HG03175 (cell line): ENCODE measurements around the gene DTX3.
A peak's percentile ranks its signal among the peaks of the same experiment; 100 is the strongest.
"Not testable (repeated sequence)": the region's sequence is repeated elsewhere in the genome, so short reads cannot be mapped to it uniquely, and the experiment has no call there.

Source experiments
- ATAC-seq: cut with Tn5 transposase; IDR thresholded peaks from one replicate; pipeline ENCODE4 v1.9.1; 2021; ENCODE audit warnings: mild to moderate bottlenecking, moderate library complexity; ENCODE audit not compliant: unreplicated experiment

Gene DTX3

DNA sequence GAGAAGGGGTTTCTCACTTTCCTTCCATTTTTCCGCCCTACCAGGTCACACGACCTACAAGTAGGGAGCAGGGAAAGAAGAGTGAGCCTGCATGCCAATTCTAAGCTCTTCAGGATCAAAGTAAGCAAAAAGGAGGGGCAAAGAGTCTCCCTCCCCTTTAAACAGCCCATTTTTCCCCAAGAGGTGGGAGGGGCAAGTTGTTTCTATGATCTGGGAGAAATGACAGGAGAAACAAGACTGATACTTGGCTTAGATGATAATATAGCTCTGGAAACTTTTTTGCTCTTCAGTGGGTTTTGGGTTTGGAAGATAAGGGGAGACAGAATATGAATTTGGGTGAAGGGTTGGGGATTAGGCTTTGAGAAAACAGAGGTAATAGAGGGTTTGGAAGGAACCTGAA is 1.8 kb downstream of the DTX3 start:
- ATAC-seq, result no peak

DNA sequence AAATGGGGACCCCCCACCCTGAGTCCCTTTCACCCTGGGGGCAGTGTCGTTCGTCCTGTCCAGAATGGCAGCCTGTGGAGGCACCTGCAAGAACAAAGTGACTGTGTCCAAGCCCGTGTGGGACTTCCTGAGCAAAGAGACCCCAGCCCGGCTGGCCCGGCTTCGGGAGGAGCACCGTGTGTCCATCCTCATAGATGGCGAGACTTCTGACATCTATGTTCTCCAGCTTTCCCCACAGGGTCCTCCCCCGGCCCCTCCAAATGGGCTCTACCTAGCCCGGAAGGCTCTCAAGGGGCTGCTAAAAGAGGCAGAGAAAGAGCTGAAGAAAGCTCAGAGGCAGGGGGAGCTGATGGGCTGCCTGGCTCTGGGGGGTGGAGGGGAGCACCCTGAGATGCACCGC is 2.2 kb downstream of the DTX3 start:
- ATAC-seq, result no peak

DNA sequence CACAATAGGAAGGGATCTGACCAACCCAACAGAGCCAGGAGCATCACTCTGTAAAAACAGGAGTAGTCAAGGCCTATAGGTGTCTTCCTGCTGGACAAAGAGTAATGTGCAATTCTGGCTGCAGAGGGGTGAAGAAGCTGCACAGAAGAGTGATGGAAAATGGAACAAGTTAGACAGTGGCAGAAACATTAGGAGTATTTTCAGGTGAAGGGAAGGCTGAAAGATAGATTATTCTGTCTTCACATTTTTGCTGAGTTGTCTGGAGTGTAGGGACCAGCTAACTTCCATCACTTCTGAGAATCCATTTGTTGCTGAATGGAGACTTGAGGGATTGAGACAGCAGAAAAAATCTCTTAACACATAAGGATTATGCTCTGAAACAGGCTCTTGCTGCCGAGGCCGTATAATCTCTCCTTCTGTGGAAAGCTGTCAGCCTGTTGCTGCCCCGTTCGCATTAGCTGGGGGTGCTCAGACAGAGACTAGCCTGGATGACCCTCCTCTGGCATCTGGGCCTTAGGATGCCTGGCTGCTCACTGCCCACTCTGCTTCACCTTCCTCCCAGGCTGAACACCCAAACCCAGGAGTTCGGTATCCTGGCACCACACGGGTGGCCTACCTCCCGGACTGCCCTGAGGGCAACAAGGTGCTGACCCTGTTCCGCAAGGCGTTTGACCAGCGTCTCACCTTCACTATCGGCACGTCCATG is 3.5 kb downstream of the DTX3 start:
- ATAC-seq, result no peak

DNA sequence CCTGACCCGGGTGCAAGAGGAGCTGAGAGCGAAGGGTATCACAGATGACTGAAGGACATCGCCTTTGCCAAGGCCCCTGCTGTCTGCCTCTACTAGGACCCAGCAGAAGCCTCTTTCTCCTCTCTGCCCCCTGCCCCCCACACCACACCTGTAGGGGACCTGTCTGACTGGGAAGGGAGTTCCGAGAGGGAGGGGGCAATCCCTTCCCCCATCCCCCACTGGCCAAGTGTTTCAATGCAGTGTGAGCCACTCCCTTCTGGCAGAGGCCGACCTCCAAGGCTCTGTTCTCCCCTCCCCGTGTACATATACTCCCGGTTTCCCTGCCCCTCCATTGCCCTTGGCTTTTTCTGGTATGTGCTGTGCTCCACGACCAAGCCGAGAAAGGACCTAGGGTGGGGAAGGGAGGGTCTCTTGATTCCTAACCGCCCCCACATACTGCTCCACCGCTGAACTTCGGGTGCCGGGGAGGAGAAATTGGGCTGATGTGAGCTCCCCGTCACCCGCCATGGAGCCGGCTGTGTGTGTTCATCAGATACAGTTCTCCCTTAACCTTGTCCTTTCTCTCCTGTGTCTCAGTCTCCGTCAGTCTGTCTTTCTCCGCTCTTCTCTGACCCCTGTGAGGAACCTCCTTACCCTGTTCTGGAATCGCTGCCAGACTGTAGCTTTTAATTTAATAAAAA is 4.6 kb downstream of the DTX3 start:
- ATAC-seq, result no peak

DNA sequence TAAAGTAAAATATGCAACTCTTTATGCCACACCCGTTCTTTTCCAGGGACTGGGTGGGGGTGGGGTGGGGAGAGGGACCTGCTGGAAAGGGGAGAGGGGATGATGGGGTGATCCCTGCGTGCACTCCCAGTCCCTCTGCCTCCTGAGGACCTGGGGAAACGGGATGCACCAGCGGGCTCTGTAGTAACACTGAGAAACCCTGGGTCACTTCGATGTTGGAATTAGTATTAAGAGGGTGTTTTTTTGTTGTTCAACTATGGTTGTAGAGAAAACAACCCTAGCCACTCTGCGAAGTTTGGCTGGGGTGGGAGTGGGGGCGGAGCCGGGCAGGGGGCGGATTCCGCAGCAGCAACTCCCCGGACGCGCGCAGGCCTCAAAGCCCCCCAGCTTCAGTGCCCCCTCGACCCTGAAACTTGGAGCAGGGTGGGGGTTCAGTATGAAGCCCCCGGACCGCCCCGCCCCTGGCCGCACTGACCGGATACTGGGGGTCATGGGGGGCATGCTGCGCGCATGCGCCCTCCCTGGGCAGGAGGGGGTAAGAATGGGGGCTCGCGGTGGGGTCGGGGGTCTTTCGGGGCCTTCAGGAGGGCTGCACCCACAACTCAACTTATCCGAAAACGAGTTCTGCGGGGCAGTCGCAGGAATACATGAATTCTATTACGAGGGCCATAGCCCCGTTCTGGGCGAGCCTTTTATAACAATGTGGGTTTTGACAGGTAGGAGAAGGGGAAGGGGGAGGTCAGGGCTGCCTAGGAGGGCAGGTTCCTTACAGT is 5.3 kb downstream of the DTX3 start:
- ATAC-seq, result no peak

DNA sequence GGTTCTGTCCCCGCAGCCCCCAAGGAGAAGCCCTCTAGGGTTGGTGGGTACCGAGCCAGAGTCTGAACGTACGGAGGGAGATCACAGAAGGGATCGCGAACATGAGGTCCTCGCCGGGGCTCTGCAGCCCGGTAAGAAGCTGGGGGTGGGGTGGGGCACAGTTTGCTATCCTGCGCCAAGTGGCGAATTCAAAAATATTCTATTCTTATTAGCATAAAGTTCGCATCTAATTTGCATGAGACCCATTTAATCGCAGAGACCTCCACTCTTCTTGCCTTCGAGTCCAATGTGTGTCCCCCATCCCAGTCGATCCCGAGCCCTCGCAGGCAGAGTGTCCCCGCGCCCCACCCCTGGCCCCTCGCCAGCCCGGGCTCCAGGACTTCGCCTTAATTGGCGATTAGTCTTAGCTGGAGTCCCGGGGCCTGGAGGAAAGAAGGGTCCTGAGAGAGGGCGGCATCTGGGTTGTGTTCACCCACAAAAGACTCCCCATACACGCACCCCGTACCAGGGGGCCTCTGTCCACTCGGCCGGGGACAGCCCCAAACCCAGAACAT is 6.0 kb downstream of the DTX3 start:
- no peak for ATAC-seq

DNA sequence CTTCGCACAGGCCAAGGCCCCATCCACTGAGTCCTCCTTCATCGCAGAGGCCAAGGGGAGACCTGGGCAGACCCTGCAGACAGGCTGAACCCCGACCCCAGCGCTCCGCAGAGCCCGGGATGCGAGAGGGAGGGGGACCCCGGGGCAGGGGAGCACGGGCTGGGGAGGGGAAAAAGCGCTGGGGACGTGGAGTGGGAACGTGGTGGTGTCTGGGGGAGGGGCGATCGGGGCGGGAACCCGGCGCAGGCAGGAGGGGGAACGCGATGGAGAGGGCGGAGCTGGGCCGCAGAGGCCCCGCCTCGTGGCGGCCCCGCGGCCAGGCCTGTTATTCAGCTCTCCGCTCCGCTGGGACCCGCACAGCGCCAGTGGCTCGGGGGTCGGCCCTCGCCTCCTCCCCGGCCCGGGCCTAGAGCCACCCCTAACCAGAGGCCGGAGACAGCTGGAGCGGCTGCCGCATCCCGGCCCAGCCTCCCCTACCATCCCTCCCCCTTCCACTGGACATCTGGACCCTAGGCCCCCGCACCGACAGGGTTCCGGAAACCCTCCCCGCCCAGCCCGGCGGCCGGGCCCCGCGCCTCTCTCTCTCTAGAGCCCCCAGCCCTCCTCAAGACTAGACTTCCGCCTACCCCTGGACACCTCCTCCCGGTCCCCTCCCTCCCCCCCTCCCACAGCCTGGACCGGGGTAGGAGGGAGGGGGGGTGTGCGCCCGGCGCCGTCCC is 6.6 kb downstream of the DTX3 start, which contains the start of gene ARHGEF25:
Gene ARHGEF25, plus strand, starts transcription at position 328 of the 719 bp plus-strand sequence. CDS start 460 bp downstream, outside the sequence.
- ATAC-seq, result peak; percentile 41

DNA sequence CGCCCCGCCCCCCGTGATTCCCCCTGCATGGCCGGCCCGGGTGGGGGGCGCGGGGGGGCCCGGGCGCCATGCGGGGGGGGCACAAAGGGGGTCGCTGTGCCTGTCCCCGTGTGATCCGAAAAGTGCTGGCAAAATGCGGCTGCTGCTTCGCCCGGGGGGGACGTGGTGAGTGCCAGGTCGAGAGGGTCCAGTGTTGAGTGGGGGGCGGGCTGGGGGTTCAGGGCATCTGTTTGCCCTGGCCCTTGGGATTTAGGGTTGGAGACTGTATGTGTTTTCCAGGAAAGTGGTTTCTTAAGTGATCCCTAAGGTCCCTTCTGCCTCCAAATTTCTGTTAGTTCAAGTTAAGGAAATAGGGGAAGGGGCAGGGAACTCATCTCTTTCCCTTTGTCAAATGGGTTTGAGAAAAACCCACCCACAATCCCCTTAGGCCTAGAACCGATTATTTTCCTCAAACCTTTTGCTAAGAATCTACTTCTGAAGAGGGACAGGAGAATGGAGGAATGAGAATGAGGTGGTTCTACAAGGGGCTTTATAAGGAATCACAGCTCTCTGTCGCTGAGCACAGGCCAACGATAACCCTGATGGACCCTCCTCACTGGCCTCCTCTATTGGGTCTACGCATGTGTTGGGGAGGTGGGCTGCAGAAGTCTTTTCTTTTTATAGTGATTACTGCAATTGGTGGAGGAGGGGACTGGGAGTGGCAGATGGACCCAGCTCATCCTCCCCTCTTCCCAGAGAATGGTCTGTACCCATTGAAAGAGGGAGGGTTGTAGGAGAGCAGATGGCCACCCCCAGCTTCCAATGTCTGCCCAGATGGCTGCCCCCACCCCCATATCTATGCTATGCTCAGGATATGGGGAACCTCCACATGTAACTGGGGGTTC is 7.4 kb downstream of the DTX3 start:
- ATAC-seq, result no peak

DNA sequence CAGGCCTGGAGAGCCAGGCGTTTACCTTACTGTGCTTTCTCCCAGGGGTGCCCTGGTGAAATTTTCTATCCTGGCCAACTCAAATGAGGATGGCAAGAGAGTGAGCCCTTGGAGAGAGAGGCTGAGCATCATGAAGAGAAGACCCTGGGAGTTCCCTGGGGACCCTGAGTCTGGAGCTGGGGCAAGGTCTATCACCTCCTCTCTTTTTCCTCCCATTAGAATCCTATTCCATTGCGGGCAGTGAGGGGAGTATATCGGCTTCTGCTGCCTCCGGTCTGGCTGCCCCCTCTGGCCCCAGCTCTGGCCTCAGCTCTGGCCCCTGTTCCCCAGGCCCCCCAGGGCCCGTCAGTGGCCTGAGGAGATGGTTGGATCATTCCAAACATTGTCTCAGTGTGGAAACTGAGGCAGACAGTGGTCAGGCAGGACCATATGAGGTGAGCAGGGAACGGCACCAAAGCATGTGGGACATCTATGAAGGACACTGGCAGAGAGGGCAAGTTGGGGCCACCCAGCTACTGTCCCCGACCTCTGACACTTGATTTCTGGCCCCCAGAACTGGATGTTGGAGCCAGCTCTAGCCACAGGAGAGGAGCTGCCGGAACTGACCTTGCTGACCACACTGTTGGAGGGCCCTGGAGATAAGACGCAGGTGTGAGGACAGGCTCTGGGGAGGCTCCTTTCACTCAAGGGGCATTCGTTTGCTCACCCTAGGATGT is 8.2 kb downstream of the DTX3 start:
- ATAC-seq, result no peak

DNA sequence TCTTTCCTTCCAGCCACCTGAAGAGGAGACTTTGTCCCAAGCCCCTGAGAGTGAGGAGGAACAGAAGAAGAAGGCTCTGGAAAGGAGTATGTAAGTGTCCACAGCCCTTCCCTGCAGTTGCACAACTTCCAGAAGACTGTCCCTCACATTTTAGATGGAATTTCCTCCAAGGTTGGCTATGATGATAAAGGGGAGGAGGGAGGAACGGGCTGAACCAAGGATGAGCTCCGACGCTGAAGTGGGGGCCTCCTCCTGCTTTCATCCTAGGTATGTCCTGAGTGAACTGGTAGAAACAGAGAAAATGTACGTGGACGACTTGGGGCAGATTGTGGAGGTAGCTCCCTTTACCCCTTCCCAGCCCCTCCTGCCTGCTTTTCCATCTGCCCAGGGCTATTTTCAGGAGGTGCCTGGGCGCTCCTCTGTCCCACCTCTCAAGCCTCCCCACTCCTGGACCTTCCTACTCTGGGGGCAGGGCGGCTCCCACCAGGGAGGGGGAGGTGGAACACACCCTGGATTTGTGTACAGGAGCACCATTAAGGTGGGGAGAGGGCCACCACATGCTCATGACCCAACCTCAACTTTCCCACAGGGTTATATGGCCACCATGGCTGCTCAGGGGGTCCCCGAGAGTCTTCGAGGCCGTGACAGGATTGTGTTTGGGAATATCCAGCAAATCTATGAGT is 8.9 kb downstream of the DTX3 start:
- ATAC-seq, result no peak

DNA sequence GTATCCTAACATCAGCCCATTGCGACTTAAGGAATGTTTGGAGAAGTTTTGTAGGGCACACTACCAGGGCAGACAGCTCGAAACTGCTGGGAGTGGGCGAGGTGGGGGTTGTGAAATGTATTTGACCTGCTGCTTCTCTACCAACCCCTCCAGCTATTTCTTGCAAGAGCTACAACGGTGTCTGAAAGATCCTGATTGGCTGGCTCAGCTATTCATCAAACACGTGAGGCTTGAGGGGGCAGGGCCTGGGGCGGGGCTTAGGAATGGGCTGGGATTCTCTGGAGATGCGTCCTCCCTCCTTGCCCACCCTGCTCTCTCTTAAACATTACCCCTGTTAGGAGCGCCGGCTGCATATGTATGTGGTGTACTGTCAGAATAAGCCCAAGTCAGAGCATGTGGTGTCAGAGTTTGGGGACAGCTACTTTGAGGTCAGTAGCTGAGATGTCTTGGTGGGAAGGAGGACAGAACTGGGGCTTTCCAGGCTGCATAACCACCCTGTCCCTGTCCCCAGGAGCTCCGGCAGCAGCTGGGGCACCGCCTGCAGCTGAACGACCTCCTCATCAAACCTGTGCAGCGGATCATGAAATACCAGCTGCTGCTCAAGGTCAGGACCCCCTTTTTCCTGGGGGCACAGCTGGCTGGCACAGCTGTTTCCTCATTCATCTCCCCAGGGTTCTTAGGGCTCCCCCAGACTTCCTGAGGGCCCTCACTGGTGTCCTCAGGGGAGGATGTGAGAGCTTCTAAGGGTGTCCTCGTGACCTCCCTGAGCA is 9.7 kb downstream of the DTX3 start:
- ATAC-seq, result peak; percentile 64

DNA sequence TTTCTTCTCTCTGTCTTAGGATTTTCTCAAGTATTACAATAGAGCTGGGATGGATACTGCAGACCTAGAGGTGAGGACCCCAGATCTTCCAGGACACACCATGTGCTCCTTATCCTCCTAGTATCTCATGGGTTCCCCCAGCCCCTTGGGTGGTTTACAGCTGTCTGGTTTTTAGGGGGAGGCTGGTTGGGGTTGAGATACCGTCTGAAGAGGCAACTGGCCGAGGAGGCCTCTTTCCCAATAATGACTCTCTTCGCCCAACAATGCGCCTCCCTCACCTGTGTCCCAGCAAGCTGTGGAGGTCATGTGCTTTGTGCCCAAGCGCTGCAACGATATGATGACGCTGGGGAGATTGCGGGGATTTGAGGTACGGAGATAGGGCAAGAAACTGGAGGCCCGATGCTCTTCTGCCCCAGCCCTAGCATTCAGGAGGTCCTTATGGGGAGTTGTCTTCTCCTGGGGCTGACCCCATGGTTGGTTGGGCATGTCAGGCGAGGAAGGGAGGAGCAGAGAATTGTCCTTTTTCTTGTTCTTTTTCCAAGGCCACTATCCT is 10.4 kb downstream of the DTX3 start:
- no peak for ATAC-seq

DNA sequence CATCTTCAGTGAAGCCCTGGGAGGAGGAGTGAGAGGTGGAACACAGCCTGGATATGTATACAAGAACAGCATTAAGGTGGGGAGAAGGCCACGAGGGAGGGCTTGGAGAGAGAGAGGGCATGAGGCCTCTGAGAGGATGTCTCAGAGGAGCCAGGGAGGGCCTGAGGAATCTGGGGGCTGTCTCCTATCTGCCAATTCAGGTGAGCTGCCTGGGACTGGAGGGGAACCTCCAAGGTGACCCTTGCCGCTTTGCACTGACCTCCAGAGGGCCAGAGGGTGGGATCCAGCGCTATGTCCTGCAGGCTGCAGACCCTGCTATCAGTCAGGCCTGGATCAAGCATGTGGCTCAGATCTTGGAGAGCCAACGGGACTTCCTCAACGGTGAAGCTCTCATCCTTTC is 11.0 kb downstream of the DTX3 start:
- no peak for ATAC-seq

DNA sequence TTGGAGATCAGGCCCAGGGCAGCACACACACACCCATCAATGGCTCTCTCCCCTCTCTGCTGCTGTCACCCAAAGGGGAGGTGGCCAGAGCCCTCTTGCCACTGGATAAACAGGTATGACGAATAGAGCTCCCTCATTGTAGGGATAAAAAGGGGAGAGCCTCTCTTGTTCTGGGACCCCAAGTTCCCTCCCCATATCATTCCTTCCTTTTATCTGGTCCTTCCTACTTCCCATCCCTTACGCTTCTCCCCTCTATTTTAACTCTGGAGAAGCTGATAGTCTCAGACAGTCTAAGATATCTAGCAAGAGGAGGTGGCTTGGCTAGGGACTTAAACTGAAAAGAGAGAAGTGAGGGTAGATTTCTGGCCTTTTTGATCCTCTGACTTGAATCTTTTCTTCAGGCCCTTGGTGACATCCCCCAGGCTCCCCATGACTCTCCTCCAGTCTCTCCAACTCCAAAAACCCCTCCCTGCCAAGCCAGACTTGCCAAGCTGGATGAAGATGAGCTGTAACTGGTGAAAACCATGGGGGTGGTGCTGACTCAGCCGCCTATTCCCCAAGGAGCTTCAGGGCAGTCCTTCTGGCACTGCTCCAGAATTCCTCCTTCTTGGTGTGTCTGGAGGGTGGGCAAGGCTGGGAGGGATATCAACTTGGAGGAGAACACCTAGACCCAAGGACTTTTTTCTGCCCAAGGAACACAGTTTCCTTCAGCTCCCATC is 11.9 kb downstream of the DTX3 start:
- no peak for ATAC-seq

DNA sequence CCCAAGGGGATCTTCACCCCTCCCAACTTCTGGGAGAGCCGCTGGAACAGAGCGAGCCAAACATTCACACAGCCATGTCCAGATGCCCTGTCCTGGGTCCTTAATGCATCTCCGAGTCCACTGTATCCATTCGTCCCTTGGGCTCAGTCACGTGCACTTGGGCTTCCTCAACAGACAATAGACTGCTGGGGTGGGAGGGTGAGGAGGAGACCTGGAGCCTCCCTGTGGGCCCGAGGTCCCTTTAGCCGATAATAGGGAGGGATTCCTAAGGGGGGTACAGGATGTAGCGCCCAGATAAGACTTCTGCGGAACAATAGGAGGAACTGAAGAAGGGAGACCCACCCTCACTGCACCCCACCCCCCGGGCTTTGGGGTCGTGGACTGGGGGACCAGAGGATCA is 13.3 kb downstream of the DTX3 start:
- ATAC-seq, result no peak

DNA sequence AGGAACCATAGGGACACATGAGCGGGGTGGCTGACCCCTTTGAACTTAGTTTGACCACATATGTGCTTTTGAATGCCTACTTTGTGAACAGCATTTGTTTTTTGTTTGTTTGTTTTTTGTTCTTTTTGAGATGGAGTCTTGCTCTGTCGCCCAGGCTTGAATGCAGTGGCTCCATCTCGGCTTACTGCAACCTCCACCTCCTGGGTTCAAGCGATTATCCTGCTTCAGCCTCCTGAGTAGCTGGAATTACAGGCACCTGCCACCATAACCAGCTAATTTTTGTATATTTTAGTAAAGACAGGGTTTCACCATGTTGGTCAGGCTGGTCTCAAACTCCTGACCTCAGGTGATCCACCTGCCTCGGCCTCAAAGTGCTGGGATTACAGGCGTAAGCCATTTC is 13.8 kb downstream of the DTX3 start:
- ATAC-seq, result not testable (repeated sequence)

DNA sequence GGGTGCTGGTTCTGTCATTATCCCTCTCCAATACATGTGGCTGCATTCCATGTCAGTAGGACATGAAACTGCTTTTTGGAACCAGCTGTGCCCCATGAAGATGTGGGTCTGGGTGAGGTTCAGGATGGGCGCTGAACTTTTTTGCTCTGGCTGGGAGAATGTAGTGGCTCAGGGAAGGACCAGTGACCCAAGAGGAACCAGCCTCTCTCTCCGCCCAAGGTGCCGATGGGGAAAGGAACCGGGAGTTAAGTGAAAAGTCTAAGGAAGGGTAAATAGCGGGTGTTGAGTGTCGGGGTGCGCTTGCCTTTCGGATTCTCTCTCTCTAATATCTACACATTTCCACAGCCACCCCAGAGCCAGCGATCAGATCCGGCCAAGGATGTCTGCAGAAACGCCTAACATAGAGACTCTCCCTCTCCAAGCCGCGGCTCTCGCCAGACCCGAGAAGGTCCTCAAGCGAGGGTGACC is 14.4 kb downstream of the DTX3 start:
- ATAC-seq, result no peak
